HG03103 (cell line): ENCODE data around the gene KIF15.

Experiments used
- ATAC-seq: cut with Tn5 transposase; IDR thresholded peaks from one replicate; pipeline ENCODE4 v1.9.1; 2021; ENCODE audit warnings: low read depth; ENCODE audit not compliant: unreplicated experiment

Gene KIF15, protein sequence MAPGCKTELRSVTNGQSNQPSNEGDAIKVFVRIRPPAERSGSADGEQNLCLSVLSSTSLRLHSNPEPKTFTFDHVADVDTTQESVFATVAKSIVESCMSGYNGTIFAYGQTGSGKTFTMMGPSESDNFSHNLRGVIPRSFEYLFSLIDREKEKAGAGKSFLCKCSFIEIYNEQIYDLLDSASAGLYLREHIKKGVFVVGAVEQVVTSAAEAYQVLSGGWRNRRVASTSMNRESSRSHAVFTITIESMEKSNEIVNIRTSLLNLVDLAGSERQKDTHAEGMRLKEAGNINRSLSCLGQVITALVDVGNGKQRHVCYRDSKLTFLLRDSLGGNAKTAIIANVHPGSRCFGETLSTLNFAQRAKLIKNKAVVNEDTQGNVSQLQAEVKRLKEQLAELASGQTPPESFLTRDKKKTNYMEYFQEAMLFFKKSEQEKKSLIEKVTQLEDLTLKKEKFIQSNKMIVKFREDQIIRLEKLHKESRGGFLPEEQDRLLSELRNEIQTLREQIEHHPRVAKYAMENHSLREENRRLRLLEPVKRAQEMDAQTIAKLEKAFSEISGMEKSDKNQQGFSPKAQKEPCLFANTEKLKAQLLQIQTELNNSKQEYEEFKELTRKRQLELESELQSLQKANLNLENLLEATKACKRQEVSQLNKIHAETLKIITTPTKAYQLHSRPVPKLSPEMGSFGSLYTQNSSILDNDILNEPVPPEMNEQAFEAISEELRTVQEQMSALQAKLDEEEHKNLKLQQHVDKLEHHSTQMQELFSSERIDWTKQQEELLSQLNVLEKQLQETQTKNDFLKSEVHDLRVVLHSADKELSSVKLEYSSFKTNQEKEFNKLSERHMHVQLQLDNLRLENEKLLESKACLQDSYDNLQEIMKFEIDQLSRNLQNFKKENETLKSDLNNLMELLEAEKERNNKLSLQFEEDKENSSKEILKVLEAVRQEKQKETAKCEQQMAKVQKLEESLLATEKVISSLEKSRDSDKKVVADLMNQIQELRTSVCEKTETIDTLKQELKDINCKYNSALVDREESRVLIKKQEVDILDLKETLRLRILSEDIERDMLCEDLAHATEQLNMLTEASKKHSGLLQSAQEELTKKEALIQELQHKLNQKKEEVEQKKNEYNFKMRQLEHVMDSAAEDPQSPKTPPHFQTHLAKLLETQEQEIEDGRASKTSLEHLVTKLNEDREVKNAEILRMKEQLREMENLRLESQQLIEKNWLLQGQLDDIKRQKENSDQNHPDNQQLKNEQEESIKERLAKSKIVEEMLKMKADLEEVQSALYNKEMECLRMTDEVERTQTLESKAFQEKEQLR (N-terminal part only)

GRCh38 chr3:44761424-44762169 is at the start of gene KIF15, which contains the start of gene KIAA1143:
KIF15 (plus strand) TSS chr3:44761794; CDS start chr3:44761866, 72 bp downstream.
KIAA1143 (minus strand) TSS chr3:44761619; CDS start chr3:44761602, 17 bp downstream.
- peak; percentile 82 for ATAC-seq

DNA sequence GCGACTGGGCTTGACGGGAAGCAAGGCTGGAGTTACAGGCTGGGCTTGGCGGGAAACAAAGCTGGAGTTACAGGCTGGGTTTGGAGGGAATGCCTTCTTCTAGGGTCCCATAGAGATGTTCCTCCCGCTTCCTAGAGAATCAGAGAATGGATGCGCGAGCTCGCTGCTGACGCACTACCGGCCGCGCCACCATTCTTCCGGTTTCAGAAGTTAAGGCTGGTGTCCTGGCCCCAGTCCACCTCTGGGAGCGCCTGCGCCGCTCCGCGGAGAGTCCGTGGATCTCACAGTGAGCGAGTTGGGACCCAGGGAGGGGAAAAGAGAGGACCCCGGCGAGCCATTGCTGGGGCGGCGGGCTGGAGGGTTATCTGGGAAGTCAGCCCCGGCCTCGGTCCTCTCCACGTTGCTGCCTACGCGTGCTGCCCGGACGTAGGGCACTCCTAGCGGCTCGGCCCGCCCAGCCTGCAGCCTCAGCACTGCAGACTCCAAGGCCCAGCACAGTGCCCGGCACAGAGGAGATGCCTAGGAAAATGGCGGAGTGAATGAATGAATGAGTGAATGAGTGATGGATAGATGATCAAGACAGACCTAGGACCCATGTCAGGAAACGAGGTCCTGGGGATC is 49.0 kb upstream of the KIF15 start, which contains the start of gene ZNF502:
ZNF502 (plus strand) TSS at position 206 of the 621 bp plus-strand sequence. CDS start 7,602 bp downstream, outside the sequence.
- no peak for ATAC-seq

DNA sequence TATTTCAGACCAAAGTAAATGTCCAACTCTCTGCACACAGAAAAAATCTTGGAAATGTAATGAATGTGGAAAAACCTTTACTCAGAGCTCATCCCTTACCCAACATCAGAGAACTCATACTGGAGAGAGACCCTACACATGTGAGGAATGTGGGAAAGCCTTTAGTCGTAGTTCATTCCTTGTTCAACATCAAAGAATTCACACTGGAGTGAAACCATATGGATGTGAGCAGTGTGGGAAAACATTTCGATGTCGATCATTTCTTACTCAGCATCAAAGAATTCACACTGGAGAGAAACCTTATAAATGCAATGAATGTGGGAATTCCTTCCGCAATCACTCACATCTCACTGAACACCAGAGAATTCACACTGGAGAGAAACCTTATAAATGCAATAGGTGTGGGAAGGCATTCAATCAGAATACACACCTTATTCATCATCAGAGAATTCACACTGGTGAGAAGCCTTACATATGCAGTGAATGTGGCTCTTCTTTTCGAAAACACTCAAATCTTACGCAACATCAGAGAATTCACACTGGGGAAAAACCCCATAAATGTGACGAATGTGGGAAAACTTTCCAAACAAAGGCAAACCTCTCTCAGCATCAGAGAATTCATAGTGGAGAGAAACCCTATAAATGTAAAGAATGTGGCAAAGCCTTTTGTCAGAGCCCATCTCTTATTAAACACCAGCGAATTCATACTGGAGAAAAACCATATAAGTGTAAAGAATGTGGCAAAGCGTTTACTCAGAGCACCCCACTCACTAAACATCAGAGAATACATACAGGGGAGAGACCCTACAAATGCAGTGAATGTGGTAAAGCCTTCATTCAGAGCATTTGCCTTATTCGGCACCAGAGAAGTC is 40.1 kb upstream of the KIF15 start:
- no peak for ATAC-seq

DNA sequence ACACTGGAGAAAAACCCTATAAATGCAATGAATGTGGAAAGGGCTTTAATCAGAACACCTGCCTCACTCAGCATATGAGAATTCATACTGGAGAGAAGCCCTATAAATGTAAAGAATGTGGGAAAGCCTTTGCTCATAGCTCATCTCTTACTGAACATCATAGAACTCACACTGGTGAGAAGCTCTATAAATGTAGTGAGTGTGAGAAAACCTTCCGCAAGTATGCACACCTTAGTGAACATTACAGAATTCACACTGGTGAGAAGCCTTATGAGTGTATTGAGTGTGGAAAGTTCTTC is 39.5 kb upstream of the KIF15 start:
- no peak for ATAC-seq

GRCh38 chr3:44729384-44729910 is 32.1 kb upstream of the KIF15 start, which contains the start of gene ZNF501:
ZNF501 (plus strand) TSS chr3:44729635; CDS start chr3:44734422, 4,787 bp downstream.
- ATAC-seq, result peak; percentile 95

GRCh38 chr3:44734646-44735168 is 26.9 kb upstream of the KIF15 start:
- no peak for ATAC-seq

GRCh38 chr3:44761101-44761423 is 532 bp upstream of the KIF15 start:
- ATAC-seq, result no peak

GRCh38 chr3:44762170-44762677 is 630 bp downstream of the KIF15 start:
- ATAC-seq, result no peak

GRCh38 chr3:44762690-44763089 is 1.1 kb downstream of the KIF15 start:
- ATAC-seq, result no peak

DNA sequence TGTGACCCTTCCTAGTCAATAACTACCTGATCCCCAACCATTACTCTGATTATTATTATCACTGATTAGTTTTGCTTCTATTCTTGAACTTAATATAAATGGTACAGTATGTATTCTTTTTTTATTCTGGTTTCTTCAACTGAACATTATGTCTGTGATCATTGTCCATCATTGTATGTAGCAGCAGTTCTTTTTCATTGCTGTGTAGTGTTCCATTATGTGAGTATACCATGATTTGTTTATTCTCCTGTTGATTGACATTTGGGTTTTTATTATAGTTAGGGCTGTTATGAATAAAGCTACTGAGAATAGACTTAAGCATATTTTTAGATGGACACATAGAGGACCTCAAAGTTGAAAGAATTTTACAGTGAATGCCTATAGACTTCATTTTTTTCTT is 2.7 kb downstream of the KIF15 start:
- ATAC-seq, result no peak

DNA sequence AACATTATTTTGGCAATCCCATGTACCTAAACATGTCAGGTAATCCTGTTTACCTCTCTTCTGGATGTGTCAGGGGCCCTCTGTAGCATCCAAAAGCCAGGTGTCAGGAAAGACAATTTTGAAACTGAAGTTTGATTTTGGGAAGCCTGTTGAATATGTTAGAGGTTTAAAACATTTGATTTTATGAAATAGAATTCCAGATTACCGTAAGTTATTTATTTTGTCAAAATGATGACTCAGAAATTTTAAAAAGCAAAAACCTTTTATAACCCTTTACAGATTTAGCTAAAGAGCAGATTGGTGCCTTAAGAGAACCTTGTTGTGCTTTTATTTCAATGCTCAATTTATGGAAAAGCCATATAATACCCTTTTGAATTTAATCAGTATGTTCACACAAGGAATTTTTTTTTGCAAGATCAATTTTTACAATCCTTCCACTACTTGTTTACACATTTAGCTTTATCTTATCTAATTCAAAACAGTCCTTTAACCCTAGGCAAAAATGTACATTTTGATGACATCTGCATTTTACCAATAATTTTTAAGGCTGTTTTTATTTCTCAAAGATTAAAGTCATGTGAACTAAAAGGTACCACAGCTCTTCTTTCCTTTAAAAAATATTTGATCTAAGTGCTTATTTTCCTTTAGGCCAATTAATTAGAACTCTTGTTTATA is 10.0 kb downstream of the KIF15 start:
- no peak for ATAC-seq

- ATAC-seq, result no peak
Observed at GRCh38 chr3:44772099-44772442, 10.5 kb downstream of the KIF15 start.

DNA sequence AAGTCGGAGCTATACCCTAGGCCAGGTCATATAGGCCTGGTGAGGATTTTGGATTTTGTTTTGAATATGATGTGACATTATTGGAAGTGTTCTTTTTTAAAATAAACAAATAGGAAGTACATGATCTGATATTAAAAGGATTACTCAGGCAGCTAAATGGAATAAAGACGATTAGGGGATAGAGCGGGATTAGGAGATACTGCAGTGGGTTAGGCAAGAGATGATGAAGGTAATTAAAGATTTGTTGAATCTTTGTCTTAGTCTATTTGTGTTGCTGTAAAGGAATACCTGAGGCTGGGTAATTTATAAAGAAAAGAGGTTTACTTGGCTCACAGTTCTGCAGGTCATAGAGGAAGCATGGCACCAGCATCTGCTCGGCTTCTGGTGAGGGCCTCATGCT is 21.3 kb downstream of the KIF15 start:
- no peak for ATAC-seq

GRCh38 chr3:44795197-44795596 is 33.6 kb downstream of the KIF15 start:
- ATAC-seq, result no peak

- no peak for ATAC-seq
Observed at GRCh38 chr3:44802011-44802410, 40.4 kb downstream of the KIF15 start.

DNA sequence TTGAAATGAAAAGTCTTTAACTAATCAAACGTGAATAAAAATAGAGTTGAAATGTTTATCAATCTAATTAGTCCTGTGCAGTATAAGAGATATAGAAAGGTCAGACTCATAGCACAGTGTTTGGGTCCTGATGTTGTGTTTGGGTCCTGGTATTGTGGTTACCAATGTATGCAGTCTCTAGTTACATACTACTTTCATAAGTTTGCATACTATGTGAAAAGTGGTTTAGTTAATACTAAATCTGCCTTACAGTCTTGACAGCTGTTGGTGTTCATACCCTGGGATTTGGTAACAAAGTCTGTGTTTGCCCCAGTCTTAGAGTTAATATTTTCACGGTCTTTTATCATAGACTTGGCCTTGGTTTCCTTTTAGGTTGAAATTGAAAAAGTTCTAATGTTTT is 41.7 kb downstream of the KIF15 start:
- ATAC-seq, result no peak

GRCh38 chr3:44805960-44806359 is 44.4 kb downstream of the KIF15 start:
- ATAC-seq, result no peak
